Transverse colon (tissue), 4 donors: Measurements from ENCODE around the gene CTDP1.

Experiments
- EP300 ChIP-seq: sonication (generic); formaldehyde crosslinking; IDR thresholded peaks from one replicate; pipeline ENCODE4 v1.6.1; 2017; ENCODE audit warnings: antibody characterized with exemption, low read depth
- POLR2AphosphoS5 ChIP-seq, 3 donors: sonication (generic); formaldehyde crosslinking; IDR thresholded peaks; one replicate each; pipeline ENCODE4 v1.6.1; 2016; ENCODE audit warnings: antibody characterized with exemption in 3 of 3
- TF ChIP-seq, protein P1 (sequence below), 5 experiments: fragments of 200-600 bp in 3 of 5; fragments of 450-650 bp in 2 of 5; sonication (generic) in 3 of 5; IDR thresholded peaks; 1 replicate in 2 of 5; 2 replicates in 3 of 5; pipeline ENCODE4 v1.5.1; 2016 to 2017; ENCODE audit warnings: antibody characterized with exemption in 5 of 5, inconsistent platforms in 3 of 5, mild to moderate bottlenecking in 2 of 5, moderate library complexity in 1 of 5

DNA sequence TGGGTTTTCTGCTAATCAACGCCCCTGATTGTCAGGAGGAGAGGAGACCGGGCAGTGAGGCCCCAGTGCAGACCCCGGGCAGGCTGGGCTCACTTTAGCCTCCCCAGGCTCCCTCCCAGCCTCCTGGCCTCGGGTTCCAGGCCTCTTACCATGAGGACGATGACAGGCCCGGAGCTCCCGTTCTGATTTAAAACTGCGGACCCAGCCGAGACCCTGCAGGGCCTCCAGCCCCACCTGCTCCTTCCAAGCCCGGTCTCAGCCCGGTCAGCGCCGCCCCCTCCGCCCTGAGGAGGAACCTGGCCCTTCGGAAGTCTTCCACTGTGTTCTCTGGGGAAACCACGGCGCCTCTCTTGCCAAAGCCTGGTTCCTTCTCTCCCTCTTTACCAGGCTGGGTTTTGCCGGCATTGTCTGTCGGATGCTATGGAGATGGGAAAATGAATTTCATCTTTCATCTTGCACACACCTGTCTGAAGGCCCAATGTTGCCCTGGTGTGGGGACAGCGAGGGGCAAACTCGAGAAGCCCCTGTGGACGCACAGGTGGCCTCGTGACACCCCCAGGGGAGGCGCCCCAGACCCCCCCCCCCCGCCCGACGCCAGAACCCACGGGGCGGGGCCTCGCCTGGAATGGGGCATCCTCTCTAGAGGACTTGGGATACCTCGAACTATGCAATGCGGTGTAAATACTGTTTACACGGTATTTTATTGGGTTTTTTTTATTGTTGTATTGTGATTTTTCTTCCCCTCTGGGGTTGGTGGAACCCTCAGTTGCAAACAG is 37.7 kb upstream of the CTDP1 start:
- no peak for TF ChIP-seq POLR2AphosphoS5 (IDR thresholded peaks at IDR 0.05)
- no peak for TF ChIP-seq EP300
- TF ChIP-seq, protein P1, sequence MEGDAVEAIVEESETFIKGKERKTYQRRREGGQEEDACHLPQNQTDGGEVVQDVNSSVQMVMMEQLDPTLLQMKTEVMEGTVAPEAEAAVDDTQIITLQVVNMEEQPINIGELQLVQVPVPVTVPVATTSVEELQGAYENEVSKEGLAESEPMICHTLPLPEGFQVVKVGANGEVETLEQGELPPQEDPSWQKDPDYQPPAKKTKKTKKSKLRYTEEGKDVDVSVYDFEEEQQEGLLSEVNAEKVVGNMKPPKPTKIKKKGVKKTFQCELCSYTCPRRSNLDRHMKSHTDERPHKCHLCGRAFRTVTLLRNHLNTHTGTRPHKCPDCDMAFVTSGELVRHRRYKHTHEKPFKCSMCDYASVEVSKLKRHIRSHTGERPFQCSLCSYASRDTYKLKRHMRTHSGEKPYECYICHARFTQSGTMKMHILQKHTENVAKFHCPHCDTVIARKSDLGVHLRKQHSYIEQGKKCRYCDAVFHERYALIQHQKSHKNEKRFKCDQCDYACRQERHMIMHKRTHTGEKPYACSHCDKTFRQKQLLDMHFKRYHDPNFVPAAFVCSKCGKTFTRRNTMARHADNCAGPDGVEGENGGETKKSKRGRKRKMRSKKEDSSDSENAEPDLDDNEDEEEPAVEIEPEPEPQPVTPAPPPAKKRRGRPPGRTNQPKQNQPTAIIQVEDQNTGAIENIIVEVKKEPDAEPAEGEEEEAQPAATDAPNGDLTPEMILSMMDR (IDR thresholded peaks at IDR 0.05) = no peak
